SIG-M5 treated with dmso at 0.1 percent for 504 hours (cell line): ENCODE measurements around the gene DYNLT4.
"Not testable (repeated sequence)": the region's sequence is repeated elsewhere in the genome, so short reads cannot be mapped to it uniquely, and the experiment has no call there.

Experiments used
- DNase-seq: peaks from one replicate; lab custom pipeline; 2025; ENCODE audit not compliant: unreplicated experiment; lab: John Stamatoyannopoulos, UW

Gene DYNLT4

DNA sequence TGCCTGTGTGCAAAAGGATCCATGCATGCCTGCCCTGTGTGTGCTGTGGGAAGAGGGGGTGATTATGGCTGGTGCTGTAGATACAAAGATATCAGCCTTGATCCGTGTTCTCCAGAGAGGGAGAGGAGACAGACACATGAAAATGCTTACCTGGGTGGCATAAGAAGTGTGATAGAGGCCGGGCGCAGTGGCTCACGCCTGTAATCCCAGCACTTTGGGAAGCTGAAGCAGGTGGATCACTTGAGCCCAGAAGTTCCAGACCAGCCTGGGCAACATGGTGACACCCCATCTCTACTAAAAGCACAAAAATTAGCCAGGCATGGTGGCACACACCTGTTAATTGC, 3.6 kb upstream of the DYNLT4 start:
- DNase-seq, result not testable (repeated sequence)

DNA sequence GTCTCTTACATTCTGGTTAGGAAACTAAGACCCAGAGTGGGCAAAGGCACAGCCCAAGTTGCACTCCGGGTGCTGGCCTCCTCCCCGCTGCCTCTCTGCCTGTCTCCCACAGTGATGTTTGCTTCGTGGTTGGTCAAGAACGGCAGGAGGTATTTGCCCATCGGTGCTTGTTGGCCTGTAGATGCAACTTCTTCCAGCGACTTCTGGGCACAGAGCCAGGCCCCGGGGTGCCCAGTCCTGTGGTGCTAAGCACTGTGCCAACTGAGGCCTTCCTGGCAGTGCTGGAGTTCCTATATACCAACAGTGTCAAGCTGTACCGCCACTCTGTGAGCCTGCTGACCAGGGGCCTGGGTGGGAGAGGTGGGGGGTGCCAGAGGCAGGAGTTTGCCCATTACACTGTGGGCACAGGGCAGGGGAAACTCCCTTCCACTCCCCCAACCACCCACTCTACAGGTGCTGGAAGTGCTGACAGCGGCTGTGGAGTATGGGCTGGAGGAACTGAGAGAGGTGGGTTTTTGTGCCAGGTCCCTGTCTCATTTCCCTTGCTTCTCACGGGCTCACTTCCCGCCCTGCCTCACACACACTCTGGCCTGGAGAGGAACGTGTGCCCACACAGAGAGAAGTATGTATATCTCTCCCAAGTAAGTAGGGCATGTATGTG, 3.1 kb upstream of the DYNLT4 start:
- DNase-seq, result no peak

DNA sequence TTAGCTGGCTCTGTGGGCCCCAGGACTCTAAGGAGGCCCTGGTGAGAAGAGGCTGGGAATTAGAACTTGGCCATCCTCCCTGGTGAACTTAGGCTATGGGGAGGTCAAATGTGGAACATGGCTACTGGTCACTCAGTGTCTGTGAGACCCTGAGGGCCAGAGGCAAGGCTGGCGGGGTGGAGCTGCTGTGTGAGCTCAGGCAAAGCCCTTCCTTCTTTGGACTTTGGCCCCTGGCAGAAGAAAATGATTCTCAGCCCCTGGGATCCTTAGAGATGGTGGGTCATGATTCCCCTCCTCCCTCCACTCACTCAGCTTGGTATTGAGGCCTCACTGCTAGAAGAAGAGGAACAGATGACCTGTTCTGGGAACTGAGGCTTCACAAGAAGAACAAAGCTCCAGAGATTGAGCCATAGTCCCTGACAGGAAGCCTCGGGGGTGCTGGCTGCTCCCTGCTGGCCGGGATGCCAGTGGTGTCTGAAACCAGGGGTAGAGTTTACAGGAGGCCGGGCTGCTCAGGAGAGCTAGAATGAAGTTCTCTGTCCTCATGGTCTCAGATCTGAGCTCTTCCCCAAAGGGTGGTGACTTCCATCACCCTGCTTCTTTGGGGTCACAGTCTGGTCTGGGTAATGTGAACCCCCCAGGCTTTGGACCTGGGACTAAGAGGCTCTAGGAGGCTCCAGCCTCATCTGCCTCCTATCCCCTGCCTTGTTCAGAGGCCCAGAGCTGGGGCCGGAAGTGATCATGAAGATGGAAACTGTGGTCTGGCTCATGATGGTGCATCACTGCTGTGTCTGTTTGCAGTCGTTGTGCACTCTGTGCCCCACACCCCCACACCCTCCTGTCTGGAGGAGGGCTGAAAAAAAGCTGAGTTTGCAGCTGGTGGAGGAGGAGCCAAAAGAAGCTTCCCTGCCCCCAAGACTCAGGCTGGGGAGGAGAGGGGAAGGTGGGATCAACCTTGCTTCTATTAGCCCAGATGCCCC, 2.1 kb upstream of the DYNLT4 start:
- peak; percentile 83 for DNase-seq

DNA sequence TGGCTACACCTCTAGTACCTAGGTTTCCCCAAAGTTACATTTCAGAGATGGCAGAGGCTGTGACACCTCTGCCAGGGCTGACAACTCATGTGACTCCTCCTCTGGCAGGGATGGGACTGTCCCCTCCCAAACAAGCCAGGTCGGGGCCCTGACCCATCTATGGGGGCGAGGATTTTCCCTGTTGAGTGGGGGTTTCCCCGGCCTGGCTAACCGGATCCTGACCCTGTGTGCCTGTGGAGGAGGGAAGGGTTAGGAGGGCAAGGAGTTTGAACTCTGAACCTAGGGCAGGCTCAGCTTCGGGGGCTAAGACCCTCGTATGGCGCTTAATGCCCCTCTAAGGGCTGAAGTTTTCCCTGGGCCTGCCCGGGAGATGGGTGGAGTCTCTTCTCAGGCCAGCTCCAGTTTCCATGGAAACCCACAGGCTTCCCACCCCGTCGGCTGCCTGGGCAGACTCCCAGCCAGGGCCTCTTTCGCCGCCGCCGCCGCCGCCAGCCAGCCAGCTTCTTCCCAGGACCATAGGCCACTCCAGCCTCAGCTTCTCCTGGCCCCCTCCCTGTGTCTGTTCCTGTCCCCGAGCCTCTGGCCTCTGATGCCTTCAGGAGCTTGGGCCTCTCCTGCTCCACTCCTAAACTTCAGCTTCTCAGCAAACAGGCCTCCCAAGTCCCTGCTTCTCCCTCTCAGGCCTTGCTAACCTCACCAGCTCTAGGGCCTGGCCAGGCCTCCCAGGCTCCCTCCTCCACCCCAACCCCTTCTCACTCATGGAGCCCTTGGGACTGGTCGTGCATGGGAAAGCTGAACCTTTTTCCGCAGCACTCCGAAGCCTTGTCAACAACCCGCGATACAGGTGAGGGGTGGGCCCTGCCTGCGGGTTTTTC, 1.1 kb upstream of the DYNLT4 start, which contains the start of gene BTBD19:
Gene BTBD19 (plus strand): TSS at position 461 of the 875 bp plus-strand sequence. CDS start 298 bp downstream, at position 759.
- no peak for DNase-seq

DNA sequence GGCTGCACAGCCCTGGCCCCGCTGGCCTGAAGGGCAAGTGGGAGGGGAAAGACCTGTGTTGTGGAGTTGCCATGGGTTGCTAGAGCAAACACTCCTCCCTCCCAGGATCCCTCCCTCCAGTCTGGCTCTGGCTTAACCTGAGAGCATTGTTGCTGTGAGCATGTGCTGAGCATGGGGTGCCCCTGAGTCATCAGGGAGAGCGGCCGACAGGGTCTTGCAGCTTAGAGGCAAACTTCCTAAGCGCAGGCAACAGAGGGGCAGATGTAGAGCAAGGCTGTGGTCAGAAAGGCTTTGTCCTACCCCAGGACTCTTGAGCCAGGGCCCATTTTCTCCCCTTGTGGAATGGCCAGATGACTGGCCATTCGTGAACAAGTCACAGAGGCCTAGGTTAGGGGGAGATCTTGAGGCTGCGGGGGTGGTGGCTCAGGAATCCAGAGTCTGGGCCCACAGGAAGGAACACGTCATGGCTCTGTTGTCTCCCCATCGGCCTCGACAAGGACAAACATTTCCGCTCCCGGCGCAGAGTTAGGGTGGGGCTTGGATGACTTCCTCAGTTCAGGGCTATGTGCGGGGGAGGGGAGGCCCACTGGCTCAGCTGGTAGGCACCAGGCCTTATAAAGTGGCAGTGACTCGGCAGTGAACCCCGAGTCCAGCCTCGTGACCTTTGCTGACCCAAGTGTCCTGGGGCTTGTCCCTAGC, 362 bp upstream of the DYNLT4 start:
- DNase-seq, result peak; percentile 94

DNA sequence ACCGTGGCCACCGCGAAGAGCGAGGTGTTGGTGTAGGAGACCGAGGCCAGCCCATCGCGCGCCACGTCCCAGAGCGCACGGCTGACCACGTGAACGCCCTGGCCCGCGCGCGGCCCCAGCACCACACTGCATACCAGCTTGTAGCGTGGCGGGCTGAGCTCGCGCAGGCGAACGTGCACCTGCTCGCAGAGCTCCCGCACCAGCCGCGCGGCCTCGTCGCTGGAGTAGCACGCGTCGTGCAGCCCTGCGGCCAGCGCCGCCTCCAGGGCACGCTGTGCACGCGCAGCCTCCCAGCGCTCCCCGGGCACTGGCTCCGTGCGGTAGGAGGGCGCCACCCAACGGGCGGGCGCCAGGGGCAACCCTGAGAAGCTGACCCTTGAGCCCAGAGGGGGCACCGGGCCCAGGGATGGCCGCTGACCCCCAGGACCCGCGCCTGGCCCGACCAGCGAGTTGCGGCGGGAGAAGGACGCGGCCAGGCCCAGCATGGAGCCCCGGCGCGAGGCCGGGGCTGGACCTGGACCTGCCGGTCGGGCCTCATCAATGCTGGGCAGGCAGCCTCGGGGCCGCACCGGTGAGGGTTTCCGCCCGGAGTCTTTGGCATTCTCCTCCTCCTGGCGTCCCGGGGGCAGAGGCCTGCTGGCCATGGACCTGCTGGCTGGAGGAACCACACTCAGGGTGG, 987 bp downstream of the DYNLT4 start:
- no peak for DNase-seq

DNA sequence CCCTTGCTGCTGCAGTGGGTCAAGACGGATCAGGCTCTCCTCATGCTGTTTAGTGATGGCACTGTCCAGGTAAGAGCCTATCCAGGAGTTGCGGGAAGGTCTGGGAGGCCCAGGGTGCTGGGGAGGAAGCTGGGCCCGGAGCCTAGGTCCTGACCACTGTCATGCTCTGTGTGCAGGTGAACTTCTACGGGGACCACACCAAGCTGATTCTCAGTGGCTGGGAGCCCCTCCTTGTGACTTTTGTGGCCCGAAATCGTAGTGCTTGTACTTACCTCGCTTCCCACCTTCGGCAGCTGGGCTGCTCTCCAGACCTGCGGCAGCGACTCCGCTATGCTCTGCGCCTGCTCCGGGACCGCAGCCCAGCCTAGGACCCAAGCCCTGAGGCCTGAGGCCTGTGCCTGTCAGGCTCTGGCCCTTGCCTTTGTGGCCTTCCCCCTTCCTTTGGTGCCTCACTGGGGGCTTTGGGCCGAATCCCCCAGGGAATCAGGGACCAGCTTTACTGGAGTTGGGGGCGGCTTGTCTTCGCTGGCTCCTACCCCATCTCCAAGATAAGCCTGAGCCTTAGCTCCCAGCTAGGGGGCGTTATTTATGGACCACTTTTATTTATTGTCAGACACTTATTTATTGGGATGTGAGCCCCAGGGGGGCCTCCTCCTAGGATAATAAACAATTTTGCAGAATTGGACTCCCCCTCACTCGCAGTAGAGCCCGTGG, 1.7 kb downstream of the DYNLT4 start:
- DNase-seq, result no peak

DNA sequence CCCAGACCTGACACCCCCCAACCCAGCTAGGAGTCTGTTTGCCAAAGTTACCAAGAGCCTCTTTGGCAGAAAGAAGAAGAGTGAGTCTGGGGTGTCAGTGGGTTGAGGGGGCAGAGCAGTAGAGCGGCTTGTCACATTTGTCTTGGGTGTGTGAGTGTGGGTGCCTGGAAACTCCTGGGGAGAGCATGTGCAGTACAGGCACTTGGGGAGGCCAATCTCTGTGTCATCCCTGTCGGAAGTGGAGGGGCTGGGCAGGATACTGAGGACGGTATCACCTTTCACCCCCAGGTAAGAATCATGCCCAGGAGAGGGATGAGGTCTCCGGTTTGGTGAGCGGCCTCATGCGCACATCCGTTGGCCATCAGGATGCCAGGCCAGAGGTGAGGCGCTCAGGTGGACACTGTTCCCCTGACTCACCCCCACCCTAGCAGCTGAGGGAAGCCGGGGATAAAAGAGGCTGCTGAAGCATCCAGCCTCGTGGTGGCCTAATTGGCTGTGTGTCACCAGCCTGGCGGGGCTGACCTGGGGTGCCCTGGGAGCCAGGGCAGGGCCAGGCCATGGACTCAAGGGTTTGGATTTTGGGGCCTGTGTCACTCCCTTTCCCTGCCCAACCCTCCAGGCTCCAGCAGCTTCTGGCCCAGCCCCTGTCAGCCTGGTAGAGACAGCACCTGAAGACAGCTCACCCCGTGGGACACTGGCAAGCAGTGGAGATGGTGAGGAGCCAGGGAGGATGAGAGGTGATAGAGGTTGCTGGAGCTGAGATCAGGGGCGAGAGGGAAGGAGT, 3.6 kb downstream of the DYNLT4 start:
- no peak for DNase-seq

DNA sequence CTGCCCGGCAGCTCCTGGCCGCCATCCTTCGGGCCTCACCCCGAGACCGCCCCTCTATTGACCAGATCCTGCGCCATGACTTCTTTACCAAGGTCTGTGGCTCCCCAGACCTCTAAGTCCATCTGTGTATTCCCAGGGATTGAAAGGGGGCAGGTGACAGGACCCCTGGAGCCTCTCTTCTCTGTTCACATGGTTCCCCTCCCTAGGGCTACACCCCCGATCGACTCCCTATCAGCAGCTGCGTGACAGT, 4.2 kb downstream of the DYNLT4 start:
- no peak for DNase-seq

DNA sequence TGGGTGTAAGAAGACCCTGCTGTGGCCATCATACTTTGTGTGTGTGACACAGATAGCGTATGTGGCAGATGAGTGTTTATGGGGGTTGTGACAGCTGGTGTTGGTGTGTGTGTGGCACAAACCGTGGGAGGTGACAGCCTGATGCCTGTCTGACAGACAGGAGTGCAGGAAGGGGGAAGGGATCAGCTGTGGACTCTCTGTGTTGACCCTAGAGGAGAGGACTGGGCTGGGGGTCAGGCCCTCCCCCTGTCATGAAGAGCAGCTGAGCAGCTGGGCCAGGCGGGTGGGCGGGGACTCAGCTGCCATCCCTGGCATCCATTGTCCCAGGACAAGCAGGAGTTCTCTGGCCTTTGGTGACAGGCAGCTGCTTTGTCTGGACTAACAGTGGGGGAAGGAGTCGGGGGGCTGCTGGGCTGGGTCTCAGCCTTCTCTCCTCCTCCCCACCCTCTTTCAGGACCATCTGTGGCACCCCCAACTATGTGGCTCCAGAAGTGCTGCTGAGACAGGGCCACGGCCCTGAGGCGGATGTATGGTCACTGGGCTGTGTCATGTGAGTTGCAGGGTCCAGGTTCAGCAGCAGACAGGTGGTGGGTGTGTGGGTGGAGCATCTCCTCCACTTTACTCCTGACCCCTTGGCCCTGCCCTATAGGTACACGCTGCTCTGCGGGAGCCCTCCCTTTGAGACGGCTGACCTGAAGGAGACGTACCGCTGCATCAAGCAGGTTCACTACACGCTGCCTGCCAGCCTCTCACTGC, 4.7 kb downstream of the DYNLT4 start:
- DNase-seq, result no peak

DNA sequence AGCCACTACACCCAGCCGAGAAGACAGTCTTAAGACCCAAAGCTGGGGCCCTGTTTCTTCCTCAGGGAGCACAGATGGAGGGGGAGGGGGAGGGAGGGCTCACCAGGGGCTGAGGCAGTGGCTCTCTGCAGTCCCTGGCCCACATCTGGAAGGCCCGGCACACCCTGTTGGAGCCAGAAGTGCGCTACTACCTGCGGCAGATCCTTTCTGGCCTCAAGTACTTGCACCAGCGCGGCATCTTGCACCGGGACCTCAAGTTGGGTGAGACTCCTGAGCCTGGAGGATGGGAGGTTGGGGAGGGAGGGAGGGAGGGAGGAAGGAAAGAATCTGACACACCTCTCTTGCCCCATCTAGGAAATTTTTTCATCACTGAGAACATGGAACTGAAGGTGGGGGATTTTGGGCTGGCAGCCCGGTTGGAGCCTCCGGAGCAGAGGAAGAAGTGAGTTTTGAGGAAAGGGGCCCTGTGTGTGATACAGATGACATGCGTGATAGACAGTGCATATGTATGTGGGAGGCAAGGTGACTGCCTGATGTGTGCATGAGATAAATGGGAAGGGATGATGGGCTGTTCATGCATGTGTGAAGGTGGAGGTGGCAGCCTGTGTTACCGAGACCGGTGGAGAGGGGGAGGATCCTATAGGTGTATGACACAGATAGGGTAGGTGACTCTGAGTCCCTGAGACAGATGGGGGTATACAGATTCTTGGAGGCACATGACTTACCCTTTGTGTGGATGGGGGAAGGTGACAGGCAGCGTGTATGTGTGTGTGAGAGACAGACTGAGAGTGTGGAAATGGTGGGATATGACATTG, 5.5 kb downstream of the DYNLT4 start:
- DNase-seq, result no peak

DNA sequence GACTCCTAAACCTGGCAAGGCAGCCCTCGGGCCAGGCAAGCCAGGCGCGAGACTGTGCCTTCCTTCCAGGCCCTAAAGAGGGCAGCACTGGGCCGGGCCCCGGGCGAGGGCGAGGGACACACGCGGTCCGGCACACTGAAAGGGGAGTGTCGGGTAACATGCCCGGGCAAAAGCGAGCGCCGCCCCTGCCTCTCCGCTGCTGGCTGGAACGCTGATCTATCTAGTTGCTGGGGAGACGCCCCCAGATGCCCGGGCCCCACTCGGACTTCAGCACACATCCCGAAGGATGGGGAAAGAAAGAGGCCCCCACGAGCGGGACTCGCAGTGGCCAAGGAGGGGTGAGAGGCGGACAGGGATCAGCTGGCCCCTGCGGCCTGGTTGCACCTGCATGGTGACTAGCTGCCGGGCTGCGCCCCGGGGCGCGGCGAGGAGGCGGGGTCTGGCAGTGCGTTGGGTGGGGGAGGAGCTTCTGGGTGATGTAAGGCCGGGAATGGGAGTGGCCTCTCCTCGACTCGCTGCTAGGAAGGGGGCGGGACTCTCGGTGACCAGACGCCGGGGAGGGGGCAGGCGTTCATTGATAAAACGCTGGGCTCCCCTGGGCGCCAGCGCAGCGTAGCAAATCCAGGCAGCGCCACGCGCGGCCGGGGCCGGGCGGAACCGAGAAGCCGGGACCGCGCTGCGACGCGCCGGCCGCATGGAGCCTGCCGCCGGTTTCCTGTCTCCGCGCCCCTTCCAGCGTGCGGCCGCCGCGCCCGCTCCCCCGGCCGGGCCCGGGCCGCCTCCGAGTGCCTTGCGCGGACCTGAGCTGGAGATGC, 7.2 kb downstream of the DYNLT4 start, which contains the start of gene PLK3:
Gene PLK3 (plus strand): TSS at position 608 of the 815 bp plus-strand sequence. CDS start 87 bp downstream, at position 695.
- DNase-seq, result peak; percentile 95

DNA sequence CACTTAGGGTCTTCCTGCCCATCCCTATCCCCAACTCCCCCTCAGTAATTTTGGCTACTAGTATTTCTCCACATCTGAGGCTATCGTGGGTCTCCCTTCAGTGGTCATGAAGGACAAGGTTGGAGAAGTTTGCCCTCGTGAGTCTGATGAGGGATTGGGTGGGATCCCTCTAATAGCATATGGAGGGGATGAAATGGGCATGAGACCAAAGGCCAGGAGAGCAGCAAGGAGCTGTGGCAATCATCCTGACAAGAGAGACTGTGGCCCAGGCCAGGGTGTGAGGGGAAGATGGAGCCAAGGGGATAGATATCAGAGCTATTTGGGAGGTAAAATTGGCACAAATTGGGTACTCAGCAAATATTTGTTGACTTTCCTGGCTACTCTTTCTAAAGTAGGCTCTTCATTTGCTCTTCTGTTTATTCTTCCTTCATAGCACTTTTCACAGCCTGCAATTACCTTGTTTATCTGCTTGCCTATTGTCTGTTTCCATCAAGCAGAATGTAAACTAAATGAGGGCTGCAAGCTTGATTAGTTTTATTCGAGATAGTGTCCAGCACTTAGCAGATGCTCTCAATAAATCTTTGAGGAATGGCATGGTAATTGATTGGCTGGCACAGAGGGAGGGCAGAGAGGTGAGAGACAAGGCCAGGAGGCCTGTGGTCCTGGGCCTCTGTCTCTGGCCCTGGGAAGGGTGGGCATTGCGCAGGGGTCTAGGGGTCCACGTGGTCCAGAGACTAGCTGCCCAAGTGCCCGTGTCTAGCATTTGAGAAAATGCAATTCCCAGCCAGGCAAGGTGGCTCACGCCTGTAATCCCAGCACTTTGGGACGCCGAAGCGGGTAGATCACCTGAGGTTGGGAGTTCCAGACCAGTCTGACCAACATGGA, 8.4 kb downstream of the DYNLT4 start:
- DNase-seq, result no peak

DNA sequence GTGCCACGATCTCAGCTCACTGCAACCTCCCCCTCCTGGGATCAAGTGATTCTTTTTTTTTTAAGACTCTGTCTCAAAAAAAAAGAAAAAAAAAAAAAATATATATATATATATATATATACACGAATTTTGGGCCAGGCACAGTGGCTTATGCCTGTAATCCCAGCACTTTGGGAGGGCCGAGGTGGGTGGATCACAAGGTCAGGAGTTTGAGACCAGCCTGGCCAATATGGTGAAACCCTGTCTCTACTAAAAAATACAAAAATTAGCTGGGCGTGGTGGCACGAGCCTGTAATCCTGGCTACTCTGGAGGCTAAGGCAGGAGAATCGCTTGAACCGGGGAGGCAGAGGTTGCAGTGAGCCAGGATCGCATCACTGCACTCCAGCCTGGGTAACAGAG, 9.3 kb downstream of the DYNLT4 start:
- not testable (repeated sequence) for DNase-seq

DNA sequence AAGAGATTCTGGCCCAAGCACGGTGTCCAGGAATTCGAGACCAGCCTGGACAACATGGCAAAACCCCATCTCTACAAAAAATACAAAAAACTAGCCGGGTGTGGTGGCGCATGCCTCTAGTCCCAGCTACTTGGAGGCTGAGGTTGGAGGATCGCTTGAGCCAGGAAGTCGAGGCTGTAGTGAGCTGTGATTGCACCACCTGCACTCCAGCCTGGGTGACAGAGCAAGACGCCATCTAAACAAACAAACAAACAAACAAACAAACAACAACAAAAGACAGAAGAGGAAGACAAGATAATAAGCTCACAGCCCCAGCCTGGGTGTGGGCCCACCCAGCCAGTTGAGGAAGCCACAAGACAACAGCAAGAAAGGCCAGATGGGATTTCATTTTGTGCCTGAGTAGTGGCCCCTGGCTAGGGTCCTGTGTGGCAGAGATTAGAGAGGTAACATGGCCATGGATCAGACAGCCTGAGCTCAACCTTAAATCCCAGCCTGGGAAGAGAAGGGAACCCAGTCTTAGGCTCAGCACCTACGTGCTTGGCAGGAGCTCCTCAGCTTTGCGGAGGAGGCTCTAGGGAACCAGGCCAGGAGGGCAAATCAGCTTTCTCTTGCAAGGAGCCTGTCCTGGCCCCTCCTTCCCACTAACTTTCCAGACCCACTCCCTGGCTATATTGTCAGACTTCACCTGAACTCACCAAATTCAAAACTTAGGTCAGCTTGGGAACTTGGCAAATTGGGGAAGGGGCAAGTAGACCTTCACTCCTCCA, 14.2 kb downstream of the DYNLT4 start:
- DNase-seq, result no peak
